Keratinocyte (primary cell): ENCODE measurements around the gene DCTD. TPM values are rescaled to one million over a fixed set of nuclear protein-coding genes. Genes with fewer than 3 reads are reported as not detected.

Source experiments
- DNase-seq: peaks from one replicate; pipeline ENCODE4 v3.0.0-alpha.2; 2011; ENCODE audit warnings: low read depth, missing footprints, low spot score
- FAIRE-seq: peaks from 2 replicates; lab custom pipeline; 2011; peaks lifted over from hg19 to GRCh38; lab: Jason Lieb, UNC
- H2AFZ ChIP-seq: 2 replicates; pipeline ENCODE4 v1.6.0; 2012; ENCODE audit warnings: low read length, control low read depth, inconsistent platforms; ENCODE audit not compliant: control insufficient read depth
- H3K27ac ChIP-seq: 2 replicates; pipeline ENCODE4 v1.5.1; 2011; ENCODE audit warnings: low read length; ENCODE audit not compliant: control insufficient read depth, insufficient read depth
- H3K27me3 ChIP-seq: 3 replicates; pipeline ENCODE4 v1.6.0; 2011; ENCODE audit warnings: low read length; ENCODE audit not compliant: control insufficient read depth, insufficient read depth; ENCODE audit errors: extremely low read depth
- H3K36me3 ChIP-seq, 2 experiments: 2 replicates in 1 of 2; 3 replicates in 1 of 2; pipeline ENCODE4 v1.5.1; 2011; ENCODE audit warnings: low read length in 2 of 2, mild to moderate bottlenecking in 1 of 2; ENCODE audit not compliant: control insufficient read depth in 2 of 2, insufficient read depth in 2 of 2; ENCODE audit errors: extremely low read depth in 1 of 2
- H3K4me1 ChIP-seq: 3 replicates; pipeline ENCODE4 v1.5.1; 2011; ENCODE audit warnings: low read length; ENCODE audit not compliant: control insufficient read depth, insufficient read depth; ENCODE audit errors: extremely low read depth
- H3K4me2 ChIP-seq: 3 replicates; pipeline ENCODE4 v1.6.0; 2011; ENCODE audit warnings: low read depth, low read length; ENCODE audit not compliant: control insufficient read depth, insufficient read depth; ENCODE audit errors: extremely low read depth
- H3K4me3 ChIP-seq, 3 experiments: fragments of 200-600 bp in 1 of 3; sonication (generic) in 1 of 3; 2 replicates in 2 of 3; 3 replicates in 1 of 3; pipeline ENCODE4 v1.5.1; 2011 to 2016; ENCODE audit warnings: low read length in 3 of 3, mild to moderate bottlenecking in 3 of 3, control low read depth in 2 of 3, inconsistent platforms in 1 of 3, low read depth in 1 of 3, mixed read lengths in 1 of 3, mixed run types in 1 of 3, moderate library complexity in 1 of 3; ENCODE audit not compliant: control insufficient read depth in 2 of 3, insufficient read depth in 2 of 3; ENCODE audit errors: extremely low read depth in 1 of 3
- H3K79me2 ChIP-seq: 2 replicates; pipeline ENCODE4 v1.6.0; 2012; ENCODE audit warnings: low read length; ENCODE audit not compliant: control insufficient read depth, insufficient read depth
- H3K9ac ChIP-seq: 3 replicates; pipeline ENCODE4 v1.6.0; 2011; ENCODE audit warnings: low read length; ENCODE audit not compliant: control insufficient read depth, insufficient read depth; ENCODE audit errors: extremely low read depth
- H3K9me1 ChIP-seq: 3 replicates; pipeline ENCODE4 v1.6.0; 2011; ENCODE audit warnings: low read length; ENCODE audit not compliant: control insufficient read depth, insufficient read depth; ENCODE audit errors: extremely low read depth
- H3K9me3 ChIP-seq: 2 replicates; pipeline ENCODE4 v1.5.1; 2012; ENCODE audit warnings: low read depth, low read length; ENCODE audit not compliant: control insufficient read depth
- H4K20me1 ChIP-seq: 3 replicates; pipeline ENCODE4 v1.6.0; 2011; ENCODE audit warnings: low read length; ENCODE audit not compliant: control insufficient read depth, insufficient read depth; ENCODE audit errors: extremely low read depth
- EZH2 ChIP-seq: IDR thresholded peaks from one replicate; pipeline ENCODE4 v1.6.1; 2012; ENCODE audit warnings: inconsistent platforms, mild to moderate bottlenecking, low read length, moderate library complexity
- dilution Hi-C: fragments of 300-500 bp; cut with MboI; formaldehyde crosslinking; loops from one replicate; pipeline ENCODE4 v1.7.0; 2020; ENCODE audit warnings: low sequenced_read_pairs; ENCODE audit not compliant: extremely low pct_ligation_motif_present
- polyA plus RNA-seq, 5 experiments: library from polyadenylated mRNA; depleted of rRNA in 3 of 5; stranded (reverse) in 3 of 5; stranded (forward) in 1 of 5; unstranded in 1 of 5; fragments of >200 nt; gene quantifications; 1 replicate in 1 of 5; 2 replicates in 3 of 5; 3 replicates in 1 of 5; pipeline versions ENCODE4 v1.2.1 to v1.2.3, GENCODE V29; 2011 to 2012; ENCODE audit warnings: missing spikeins in 2 of 5, low read depth in 1 of 5, low replicate concordance in 1 of 5
- TF ChIP-seq, protein P1 (sequence below), 3 experiments: IDR thresholded peaks in 1 of 3; conservative IDR thresholded peaks in 1 of 3; optimal IDR thresholded peaks in 1 of 3; 2 replicates in 2 of 3; 3 replicates in 1 of 3; pipeline versions ENCODE3 to v1.5.1; 2011; ENCODE audit warnings: low read length in 3 of 3, mild to moderate bottlenecking in 3 of 3, moderate library complexity in 2 of 3, control low read depth in 1 of 3, inconsistent platforms in 1 of 3; ENCODE audit not compliant: insufficient read depth in 2 of 3; ENCODE audit errors: extremely low read depth in 1 of 3

DCTD gene
- polyA plus RNA-seq, 1 donor (not counting 4 experiments of a cell fraction or from before 2014, with no cell fraction given), result 119 TPM

DNA sequence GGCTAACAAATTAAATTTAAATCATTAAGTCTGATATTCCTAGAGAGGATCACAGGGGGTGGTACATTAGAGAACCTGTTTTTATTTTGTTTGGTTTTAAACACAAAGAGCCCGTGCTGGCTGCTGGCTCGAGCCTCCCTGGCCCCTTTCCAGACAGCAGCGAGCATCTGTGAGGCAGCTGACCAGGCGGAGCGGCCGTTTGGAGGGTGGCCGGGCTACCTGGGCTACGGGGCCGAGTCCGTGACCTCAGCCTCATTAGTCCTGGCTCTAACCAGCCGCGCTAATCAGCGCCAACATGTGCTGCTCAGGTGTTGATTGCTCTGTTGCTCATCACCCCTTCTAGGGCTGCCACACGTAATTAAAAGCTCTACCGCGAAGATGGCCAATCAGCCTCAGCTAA lies 35.3 kb downstream of the DCTD start:
- Histone ChIP-seq H2AFZ (no peak overlapping the region), H3K79me2 (no peaks in the 10 kb centered on the region), H4K20me1 (no peaks in the 10 kb centered on the region), H3K9me3 (no peaks in the 10 kb centered on the region), H3K27me3 (no peaks in the 10 kb centered on the region), H3K4me3 (no peak overlapping the region), H3K27ac (no peak overlapping the region), H3K36me3 (peaks cover 0 to 13% of the 10 kb centered on the region in 2 experiments), H3K9ac (no peak overlapping the region), H3K4me2 (no peak overlapping the region), H3K9me1 (no peaks in the 10 kb centered on the region), H3K4me1 (no peaks in the 10 kb centered on the region)
- dilution Hi-C loops, result no loop called here
- DNase-seq, result no peak
- TF ChIP-seq EZH2, result no peak
- TF ChIP-seq, protein P1, sequence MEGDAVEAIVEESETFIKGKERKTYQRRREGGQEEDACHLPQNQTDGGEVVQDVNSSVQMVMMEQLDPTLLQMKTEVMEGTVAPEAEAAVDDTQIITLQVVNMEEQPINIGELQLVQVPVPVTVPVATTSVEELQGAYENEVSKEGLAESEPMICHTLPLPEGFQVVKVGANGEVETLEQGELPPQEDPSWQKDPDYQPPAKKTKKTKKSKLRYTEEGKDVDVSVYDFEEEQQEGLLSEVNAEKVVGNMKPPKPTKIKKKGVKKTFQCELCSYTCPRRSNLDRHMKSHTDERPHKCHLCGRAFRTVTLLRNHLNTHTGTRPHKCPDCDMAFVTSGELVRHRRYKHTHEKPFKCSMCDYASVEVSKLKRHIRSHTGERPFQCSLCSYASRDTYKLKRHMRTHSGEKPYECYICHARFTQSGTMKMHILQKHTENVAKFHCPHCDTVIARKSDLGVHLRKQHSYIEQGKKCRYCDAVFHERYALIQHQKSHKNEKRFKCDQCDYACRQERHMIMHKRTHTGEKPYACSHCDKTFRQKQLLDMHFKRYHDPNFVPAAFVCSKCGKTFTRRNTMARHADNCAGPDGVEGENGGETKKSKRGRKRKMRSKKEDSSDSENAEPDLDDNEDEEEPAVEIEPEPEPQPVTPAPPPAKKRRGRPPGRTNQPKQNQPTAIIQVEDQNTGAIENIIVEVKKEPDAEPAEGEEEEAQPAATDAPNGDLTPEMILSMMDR (optimal IDR thresholded peaks at IDR 0.05 in 1 of 3, IDR thresholded peaks at IDR 0.05 in 1 of 3, conservative IDR thresholded peaks at IDR 0.05 in 1 of 3; ENCODE audit: extremely low read depth in 1 of 3, insufficient read depth in 2 of 3, low read length in 3 of 3), result no peak
- FAIRE-seq, result no peak

DNA sequence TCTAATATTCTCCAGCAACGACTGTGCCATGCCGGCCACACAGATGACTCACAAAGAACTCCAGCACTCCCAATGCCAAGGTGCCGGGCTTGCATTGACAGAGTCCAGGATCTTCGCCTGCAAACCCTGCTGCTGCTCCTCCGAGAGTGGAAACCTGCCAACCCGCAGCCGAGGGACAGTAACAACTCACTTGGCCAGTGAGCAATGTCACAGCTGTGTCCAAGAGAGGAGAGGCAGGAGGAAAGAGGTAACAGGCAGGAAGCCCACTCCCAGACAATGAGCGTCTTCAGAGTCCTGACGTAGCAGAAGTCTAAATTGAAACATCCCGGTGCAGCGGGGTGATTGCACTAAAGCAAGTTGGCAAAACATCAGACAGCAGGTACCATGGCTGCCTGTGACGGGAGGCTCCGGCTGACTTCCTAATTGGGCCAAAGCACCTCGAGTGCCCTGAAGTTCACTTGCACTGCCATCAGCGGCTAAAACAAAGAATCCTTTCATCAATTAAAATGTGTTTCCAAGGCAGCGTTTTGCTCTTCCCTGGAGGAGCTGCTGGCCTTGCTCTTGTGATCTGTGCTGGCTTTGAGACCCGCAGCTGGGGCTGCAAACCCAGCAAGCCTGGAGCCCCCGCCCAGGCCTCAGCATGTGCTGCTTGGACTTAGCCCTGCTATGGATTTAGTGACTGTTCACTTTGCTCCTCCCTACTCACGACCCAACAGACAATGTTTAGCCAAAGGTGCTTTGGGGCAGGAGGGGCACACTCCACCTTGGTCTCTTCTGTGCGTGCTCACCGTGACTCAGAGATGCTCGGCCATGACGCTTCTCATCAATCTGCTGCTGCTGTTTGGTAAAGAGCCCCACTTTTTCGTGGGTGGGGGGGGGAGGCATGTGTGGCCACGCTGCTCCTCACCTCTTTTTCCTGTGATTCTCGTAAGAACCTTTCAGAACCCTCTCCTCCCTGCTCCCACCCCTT lies 36.5 kb downstream of the DCTD start:
- FAIRE-seq, result no peak
- Histone ChIP-seq H3K9me1 (no peaks in the 10 kb centered on the region), H3K27me3 (no peaks in the 10 kb centered on the region), H3K4me3 (no peak overlapping the region), H3K79me2 (no peaks in the 10 kb centered on the region), H4K20me1 (no peaks in the 10 kb centered on the region), H3K9me3 (no peaks in the 10 kb centered on the region), H3K4me1 (no peaks in the 10 kb centered on the region), H3K9ac (no peak overlapping the region), H3K4me2 (peak overlapping the region; percentile 30), H3K36me3 (peaks cover under 1 to 8% of the 10 kb centered on the region in 2 experiments), H2AFZ (no peak overlapping the region), H3K27ac (no peak overlapping the region)
- DNase-seq, result no peak
- TF ChIP-seq EZH2, result no peak
- TF ChIP-seq, protein P1 (optimal IDR thresholded peaks at IDR 0.05 in 1 of 3, IDR thresholded peaks at IDR 0.05 in 1 of 3, conservative IDR thresholded peaks at IDR 0.05 in 1 of 3; ENCODE audit: extremely low read depth in 1 of 3, insufficient read depth in 2 of 3, low read length in 3 of 3), result no peak
- dilution Hi-C loops, result no loop called here
